ENCODE results near the gene TBC1D2B.

Gene TBC1D2B

GRCh38 chr15:78041946-78042345, 35.6 kb downstream of the TBC1D2B start:
- DNase-seq (ENCODE audit: extremely low spot score), result no peak
- ChIA-PET CTCF (interaction anchor here (0.7 to 1.0 kb wide), 2 partner anchors 20 to 73 kb away, joined by 3 to 6 read pairs; no protein-coding TSS in a partner anchor), POLR2A (no interaction called here)
- TF ChIP-seq FOXK2 (IDR thresholded peaks at IDR 0.05), result no peak
- no peak for TF ChIP-seq CTBP1 (IDR thresholded peaks at IDR 0.05; ENCODE audit: borderline replicate concordance)
- no peak for TF ChIP-seq NFRKB (IDR thresholded peaks at IDR 0.05)
- no peak for TF ChIP-seq BHLHE40 (IDR thresholded peaks at IDR 0.05; ENCODE audit: borderline replicate concordance)
- TF ChIP-seq SP1 (IDR thresholded peaks at IDR 0.05), result no peak
- no peak for TF ChIP-seq SUZ12 (IDR thresholded peaks at IDR 0.05)
- TF ChIP-seq FOXM1 (IDR thresholded peaks at IDR 0.05; ENCODE audit: borderline replicate concordance), result no peak

GRCh38 chr15:78040653-78041244, 36.8 kb downstream of the TBC1D2B start:
- ChIA-PET POLR2A (no interaction called here), CTCF (interaction anchor here (1.0 kb wide), 1 partner anchor 72 kb away, joined by 6 read pairs; no protein-coding TSS in a partner anchor)
- no peak for TF ChIP-seq FOXK2 (IDR thresholded peaks at IDR 0.05)
- no peak for TF ChIP-seq TARDBP (IDR thresholded peaks at IDR 0.05)
- TF ChIP-seq ARNT (IDR thresholded peaks at IDR 0.05), result no peak
- no peak for TF ChIP-seq PKNOX1 (IDR thresholded peaks at IDR 0.05)
- TF ChIP-seq HDGF (IDR thresholded peaks at IDR 0.05; ENCODE audit: borderline replicate concordance), result no peak
- no peak for TF ChIP-seq ZNF384 (IDR thresholded peaks at IDR 0.05)
- no peak for TF ChIP-seq FOXM1 (IDR thresholded peaks at IDR 0.05; ENCODE audit: borderline replicate concordance)
- no peak for TF ChIP-seq LEF1 (IDR thresholded peaks at IDR 0.05; ENCODE audit: borderline replicate concordance)
- TF ChIP-seq L3MBTL2 (conservative IDR thresholded peaks at IDR 0.05), result no peak
- TF ChIP-seq CTBP1 (IDR thresholded peaks at IDR 0.05; ENCODE audit: borderline replicate concordance), result no peak
- TF ChIP-seq NFRKB (IDR thresholded peaks at IDR 0.05), result no peak
- TF ChIP-seq BHLHE40 (IDR thresholded peaks at IDR 0.05; ENCODE audit: borderline replicate concordance), result no peak
- TF ChIP-seq ELF4 (IDR thresholded peaks at IDR 0.05), result no peak
- TF ChIP-seq SP1 (IDR thresholded peaks at IDR 0.05), result no peak
- no peak for DNase-seq (ENCODE audit: extremely low spot score)

DNA sequence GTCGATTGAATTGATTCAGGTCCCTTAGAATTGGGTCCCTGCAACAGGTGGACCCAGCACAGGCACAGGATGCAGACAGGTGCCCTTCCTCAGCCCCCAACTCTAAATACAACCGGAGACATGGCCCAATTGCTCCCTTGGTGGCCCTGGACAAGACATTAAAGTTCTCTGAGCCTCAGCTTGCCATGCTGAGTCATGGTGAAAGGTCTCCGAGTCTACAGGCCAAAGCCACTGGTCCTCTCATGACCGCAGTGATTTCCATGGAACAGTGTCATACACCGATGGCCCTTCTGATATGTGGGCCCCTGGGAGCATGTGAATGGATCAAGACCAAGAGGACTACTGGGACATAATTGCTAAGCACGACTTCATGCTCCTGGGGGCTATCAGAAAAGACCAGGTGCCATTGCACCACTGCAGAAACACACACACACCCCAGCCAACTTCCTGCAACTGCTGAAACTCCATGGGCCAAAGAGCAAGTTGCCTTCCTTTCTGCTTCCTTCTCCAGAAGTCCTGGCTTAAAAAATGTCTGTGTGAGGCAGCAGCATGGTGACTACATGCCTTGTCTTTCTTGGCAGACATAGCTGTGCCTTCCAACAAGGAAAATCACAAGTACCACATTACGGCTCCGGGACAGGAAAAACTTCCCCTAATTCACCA, 38.8 kb downstream of the TBC1D2B start:
- POLR2A ChIA-PET, result no interaction called here
- no peak for DNase-seq (ENCODE audit: extremely low spot score)
- CTCF ChIA-PET, result no interaction called here
- TF ChIP-seq TARDBP (IDR thresholded peaks at IDR 0.05), result no peak
- no peak for TF ChIP-seq HDGF (IDR thresholded peaks at IDR 0.05; ENCODE audit: borderline replicate concordance)
- no peak for TF ChIP-seq FOXM1 (IDR thresholded peaks at IDR 0.05; ENCODE audit: borderline replicate concordance)
- TF ChIP-seq ARNT (IDR thresholded peaks at IDR 0.05), result no peak
- TF ChIP-seq SP1 (IDR thresholded peaks at IDR 0.05), result no peak
- TF ChIP-seq BHLHE40 (IDR thresholded peaks at IDR 0.05; ENCODE audit: borderline replicate concordance), result no peak
- no peak for TF ChIP-seq LEF1 (IDR thresholded peaks at IDR 0.05; ENCODE audit: borderline replicate concordance)
- no peak for TF ChIP-seq CTBP1 (IDR thresholded peaks at IDR 0.05; ENCODE audit: borderline replicate concordance)
- no peak for TF ChIP-seq ZNF384 (IDR thresholded peaks at IDR 0.05)
- TF ChIP-seq PKNOX1 (IDR thresholded peaks at IDR 0.05), result no peak
- TF ChIP-seq L3MBTL2 (conservative IDR thresholded peaks at IDR 0.05), result no peak
- no peak for TF ChIP-seq NFRKB (IDR thresholded peaks at IDR 0.05)
- TF ChIP-seq ELF4 (IDR thresholded peaks at IDR 0.05), result no peak
- TF ChIP-seq FOXK2 (IDR thresholded peaks at IDR 0.05), result no peak
- no peak for TF ChIP-seq FOXA1 (IDR thresholded peaks at IDR 0.05)

DNA sequence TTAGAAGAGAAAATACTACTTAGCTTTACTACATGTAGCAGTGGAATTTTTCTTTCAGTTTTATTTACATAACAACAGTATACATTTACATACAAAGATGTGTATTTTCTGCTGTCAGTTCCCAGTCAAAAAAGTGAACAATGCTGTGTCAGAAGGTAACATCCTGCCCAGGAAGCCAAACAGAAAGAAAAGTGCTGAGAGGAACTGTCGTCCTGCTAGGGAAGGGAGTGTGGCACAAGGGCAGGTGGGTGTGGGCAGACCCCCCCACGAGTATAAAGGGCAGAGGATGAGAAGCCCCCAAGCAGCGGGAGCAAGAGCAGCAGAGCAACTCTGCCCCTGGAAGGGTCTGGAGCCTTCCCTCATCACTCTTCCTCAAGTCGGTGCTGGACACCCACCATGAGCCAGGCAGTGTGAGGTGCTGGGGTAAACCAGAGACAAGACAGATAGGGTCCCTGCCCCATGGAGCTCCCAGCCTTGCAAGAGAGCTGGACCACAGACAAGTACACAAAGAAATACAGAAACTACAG, 39.7 kb downstream of the TBC1D2B start:
- no peak for TF ChIP-seq L3MBTL2 (conservative IDR thresholded peaks at IDR 0.05)
- TF ChIP-seq SUZ12 (IDR thresholded peaks at IDR 0.05), result no peak
- no peak for TF ChIP-seq CTBP1 (IDR thresholded peaks at IDR 0.05; ENCODE audit: borderline replicate concordance)
- TF ChIP-seq SP1 (IDR thresholded peaks at IDR 0.05), result no peak
- TF ChIP-seq BHLHE40 (IDR thresholded peaks at IDR 0.05; ENCODE audit: borderline replicate concordance), result no peak
- TF ChIP-seq NFRKB (IDR thresholded peaks at IDR 0.05), result no peak
- no peak for TF ChIP-seq FOXM1 (IDR thresholded peaks at IDR 0.05; ENCODE audit: borderline replicate concordance)
- TF ChIP-seq ARNT (IDR thresholded peaks at IDR 0.05), result no peak
- TF ChIP-seq FOXK2 (IDR thresholded peaks at IDR 0.05), result no peak
- no peak for TF ChIP-seq TARDBP (IDR thresholded peaks at IDR 0.05)
- no peak for TF ChIP-seq LEF1 (IDR thresholded peaks at IDR 0.05; ENCODE audit: borderline replicate concordance)
- ChIA-PET POLR2A (no interaction called here), CTCF (no interaction called here)
- DNase-seq (ENCODE audit: extremely low spot score), result no peak

- ChIA-PET POLR2A (no interaction called here), CTCF (no interaction called here)
- TF ChIP-seq ELF4 (IDR thresholded peaks at IDR 0.05), result no peak
- no peak for TF ChIP-seq BHLHE40 (IDR thresholded peaks at IDR 0.05; ENCODE audit: borderline replicate concordance)
- TF ChIP-seq FOXA1 (IDR thresholded peaks at IDR 0.05), result no peak
- TF ChIP-seq TARDBP (IDR thresholded peaks at IDR 0.05), result no peak
- TF ChIP-seq FOXK2 (IDR thresholded peaks at IDR 0.05), result no peak
- no peak for TF ChIP-seq PKNOX1 (IDR thresholded peaks at IDR 0.05)
- TF ChIP-seq HDGF (IDR thresholded peaks at IDR 0.05; ENCODE audit: borderline replicate concordance), result no peak
- no peak for TF ChIP-seq SP1 (IDR thresholded peaks at IDR 0.05)
- no peak for TF ChIP-seq LEF1 (IDR thresholded peaks at IDR 0.05; ENCODE audit: borderline replicate concordance)
- no peak for TF ChIP-seq NFRKB (IDR thresholded peaks at IDR 0.05)
- TF ChIP-seq FOXM1 (IDR thresholded peaks at IDR 0.05; ENCODE audit: borderline replicate concordance), result no peak
- no peak for TF ChIP-seq ZNF384 (IDR thresholded peaks at IDR 0.05)
- DNase-seq (ENCODE audit: extremely low spot score), result no peak
These were observed 40.2 kb downstream of the TBC1D2B start for GRCh38 chr15:78037328-78037727.

All from HEK293T (cell line).